ENCODE results near the gene TBCD.

The TBCD gene

DNA sequence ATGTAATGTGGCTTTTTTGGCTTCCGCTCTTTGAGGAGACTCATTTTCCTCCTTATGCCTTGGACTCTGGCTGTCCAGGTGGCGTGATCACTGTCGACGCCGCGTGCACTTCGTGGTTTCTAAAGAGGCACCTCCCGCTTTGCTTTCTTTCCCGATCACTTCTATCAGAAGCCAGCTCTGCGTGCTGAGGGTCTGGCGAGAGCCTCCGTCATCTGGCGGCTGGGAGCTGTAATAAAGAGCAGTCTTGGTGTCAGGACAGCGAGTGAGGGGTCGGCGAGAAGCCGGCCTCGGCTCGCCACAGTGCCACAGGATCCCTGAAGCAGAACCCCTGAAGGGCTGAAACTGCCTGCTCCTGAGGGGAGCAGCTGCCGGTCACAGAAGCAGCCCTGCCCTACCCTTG is 80.5 kb downstream of the TBCD start:
- Histone ChIP-seq H3K9ac (ENCODE audit: low read length) (no peak overlapping the region), H3K4me2 (ENCODE audit: low read depth, low read length) (no peak overlapping the region), H3K9me2 (replicated peaks; ENCODE audit: insufficient read depth, low read length) (no peaks in the 10 kb centered on the region), H3K27me3 (replicated peaks; ENCODE audit: insufficient read depth, low read length) (no peaks in the 10 kb centered on the region), H3K9me3 (replicated peaks; ENCODE audit: insufficient read depth, low read length) (no peaks in the 10 kb centered on the region), H3K27ac (ENCODE audit: low read length) (no peak overlapping the region), H3K4me3 (ENCODE audit: low read length) (no peak overlapping the region), H3F3A (ENCODE audit: insufficient read depth, low read length) (no peaks in the 10 kb centered on the region), H2AFZ (ENCODE audit: low read length) (no peak overlapping the region), H3K4me1 (ENCODE audit: low read length) (no peaks in the 10 kb centered on the region), H4K20me1 (ENCODE audit: insufficient read depth, low read length) (no peaks in the 10 kb centered on the region), H3K79me2 (ENCODE audit: low read length) (no peaks in the 10 kb centered on the region), H3K36me3 (replicated peaks; ENCODE audit: insufficient read depth, low read length) (no peaks in the 10 kb centered on the region)
- TF ChIP-seq, protein P1, sequence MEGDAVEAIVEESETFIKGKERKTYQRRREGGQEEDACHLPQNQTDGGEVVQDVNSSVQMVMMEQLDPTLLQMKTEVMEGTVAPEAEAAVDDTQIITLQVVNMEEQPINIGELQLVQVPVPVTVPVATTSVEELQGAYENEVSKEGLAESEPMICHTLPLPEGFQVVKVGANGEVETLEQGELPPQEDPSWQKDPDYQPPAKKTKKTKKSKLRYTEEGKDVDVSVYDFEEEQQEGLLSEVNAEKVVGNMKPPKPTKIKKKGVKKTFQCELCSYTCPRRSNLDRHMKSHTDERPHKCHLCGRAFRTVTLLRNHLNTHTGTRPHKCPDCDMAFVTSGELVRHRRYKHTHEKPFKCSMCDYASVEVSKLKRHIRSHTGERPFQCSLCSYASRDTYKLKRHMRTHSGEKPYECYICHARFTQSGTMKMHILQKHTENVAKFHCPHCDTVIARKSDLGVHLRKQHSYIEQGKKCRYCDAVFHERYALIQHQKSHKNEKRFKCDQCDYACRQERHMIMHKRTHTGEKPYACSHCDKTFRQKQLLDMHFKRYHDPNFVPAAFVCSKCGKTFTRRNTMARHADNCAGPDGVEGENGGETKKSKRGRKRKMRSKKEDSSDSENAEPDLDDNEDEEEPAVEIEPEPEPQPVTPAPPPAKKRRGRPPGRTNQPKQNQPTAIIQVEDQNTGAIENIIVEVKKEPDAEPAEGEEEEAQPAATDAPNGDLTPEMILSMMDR (IDR thresholded peaks at IDR 0.05; ENCODE audit: low read length) = no peak
- TF ChIP-seq EZH2phosphoT487 (IDR thresholded peaks at IDR 0.05; ENCODE audit: low read length) (no peak), EZH2 (optimal IDR thresholded peaks at IDR 0.05; ENCODE audit: low read depth, low read length) (no peak)
- DNase-seq = no peak

GRCh38 chr17:82832881-82833475 is 81.1 kb downstream of the TBCD start:
- Histone ChIP-seq H3K4me2 (ENCODE audit: low read depth, low read length) (no peak overlapping the region), H4K20me1 (ENCODE audit: insufficient read depth, low read length) (no peaks in the 10 kb centered on the region), H3K9ac (ENCODE audit: low read length) (no peak overlapping the region), H3K36me3 (replicated peaks; ENCODE audit: insufficient read depth, low read length) (no peaks in the 10 kb centered on the region), H3K9me2 (replicated peaks; ENCODE audit: insufficient read depth, low read length) (no peaks in the 10 kb centered on the region), H3K4me3 (ENCODE audit: low read length) (no peak overlapping the region), H3K27ac (ENCODE audit: low read length) (no peak overlapping the region), H3K27me3 (replicated peaks; ENCODE audit: insufficient read depth, low read length) (no peaks in the 10 kb centered on the region), H3K79me2 (ENCODE audit: low read length) (no peaks in the 10 kb centered on the region), H3K4me1 (ENCODE audit: low read length) (no peaks in the 10 kb centered on the region), H3K9me3 (replicated peaks; ENCODE audit: insufficient read depth, low read length) (no peaks in the 10 kb centered on the region), H3F3A (ENCODE audit: insufficient read depth, low read length) (no peaks in the 10 kb centered on the region), H2AFZ (ENCODE audit: low read length) (no peak overlapping the region)
- TF ChIP-seq, protein P1 (IDR thresholded peaks at IDR 0.05; ENCODE audit: low read length) = no peak
- TF ChIP-seq EZH2 (optimal IDR thresholded peaks at IDR 0.05; ENCODE audit: low read depth, low read length) (no peak), EZH2phosphoT487 (IDR thresholded peaks at IDR 0.05; ENCODE audit: low read length) (no peak)
- no peak for DNase-seq

GRCh38 chr17:82835122-82835521 is 83.3 kb downstream of the TBCD start:
- H4K20me1 ChIP-seq (ENCODE audit: insufficient read depth, low read length) = no peaks in the 10 kb centered on the region
- no peaks in the 10 kb centered on the region for H3K27me3 ChIP-seq (replicated peaks; ENCODE audit: insufficient read depth, low read length)
- no peaks in the 10 kb centered on the region for H3F3A ChIP-seq (ENCODE audit: insufficient read depth, low read length)
- H3K79me2 ChIP-seq (ENCODE audit: low read length) = no peaks in the 10 kb centered on the region
- no peak overlapping the region for H3K4me2 ChIP-seq (ENCODE audit: low read depth, low read length)
- H3K27ac ChIP-seq (ENCODE audit: low read length) = no peak overlapping the region
- no peaks in the 10 kb centered on the region for H3K36me3 ChIP-seq (replicated peaks; ENCODE audit: insufficient read depth, low read length)
- no peak overlapping the region for H3K4me3 ChIP-seq (ENCODE audit: low read length)
- H3K4me1 ChIP-seq (ENCODE audit: low read length) = no peaks in the 10 kb centered on the region
- no peak for DNase-seq
- H3K9me2 ChIP-seq (replicated peaks; ENCODE audit: insufficient read depth, low read length) = no peaks in the 10 kb centered on the region
- no peaks in the 10 kb centered on the region for H3K9me3 ChIP-seq (replicated peaks; ENCODE audit: insufficient read depth, low read length)
- TF ChIP-seq EZH2phosphoT487 (IDR thresholded peaks at IDR 0.05; ENCODE audit: low read length) = no peak
- TF ChIP-seq, protein P1 (IDR thresholded peaks at IDR 0.05; ENCODE audit: low read length) = no peak
- no peak for TF ChIP-seq EZH2 (optimal IDR thresholded peaks at IDR 0.05; ENCODE audit: low read depth, low read length)
- H3K9ac ChIP-seq (ENCODE audit: low read length) = no peak overlapping the region
- H2AFZ ChIP-seq (ENCODE audit: low read length) = no peak overlapping the region
